WTC11 (cell line): ENCODE measurements around the gene ANKRD11. TPM values are rescaled to one million over a fixed set of nuclear protein-coding genes. Genes with fewer than 3 reads are reported as not detected.

ENCODE experiments used
- ATAC-seq: fragments of 200-7000 bp; cut with Tn5 transposase; 2 replicates; pipeline ENCODE4 v1.10.0; 2021; ENCODE audit warnings: mild to moderate bottlenecking, moderate library complexity
- CTCF ChIA-PET: fragments of 300-600 bp; sonication (Branson Sonifier 250); formaldehyde crosslinking; loops from one replicate; lab custom pipeline; 2021; ENCODE audit warnings: antibody characterized with exemption; lab: Charles Lee
- POLR2A ChIA-PET: fragments of 350-600 bp; sonication (Branson Sonifier 250); formaldehyde crosslinking; loops from one replicate; lab custom pipeline; 2021; ENCODE audit warnings: antibody characterized with exemption; lab: Charles Lee
- DNase-seq: peaks from one replicate; pipeline ENCODE4 v3.0.0; 2021; ENCODE audit warnings: low spot score
- H3K27ac Mint-ChIP-seq: 2 replicates; pipeline ENCODE4 v1.8.0; 2021; ENCODE audit warnings: mixed read lengths
- H3K27me3 Mint-ChIP-seq: 2 replicates; pipeline ENCODE4 v1.8.0; 2021; ENCODE audit warnings: low read depth, mild to moderate bottlenecking, moderate library complexity, mixed read lengths
- H3K36me3 Mint-ChIP-seq: 2 replicates; pipeline ENCODE4 v1.8.0; 2021; ENCODE audit warnings: mixed read lengths
- H3K4me1 Mint-ChIP-seq: 2 replicates; pipeline ENCODE4 v1.8.0; 2022; ENCODE audit warnings: mixed read lengths
- H3K4me3 Mint-ChIP-seq: 2 replicates; pipeline ENCODE4 v1.8.0; 2021; ENCODE audit warnings: mild to moderate bottlenecking, moderate library complexity, mixed read lengths
- H3K9me3 Mint-ChIP-seq: 2 replicates; pipeline ENCODE4 v1.8.0; 2021; ENCODE audit warnings: mixed read lengths
- CTCF ChIP-seq: fragments of 200-600 bp; IDR thresholded peaks from 2 replicates; pipeline ENCODE4 v1.8.0; 2022; ENCODE audit warnings: antibody characterized with exemption
- E2F5 ChIP-seq: sonication (generic); formaldehyde crosslinking; IDR thresholded peaks from 2 replicates; pipeline ENCODE4 v1.8.1; 2022; ENCODE audit warnings: mild to moderate bottlenecking, moderate library complexity, missing genetic modification reagents
- ELF4 ChIP-seq: sonication (generic); formaldehyde crosslinking; IDR thresholded peaks from 2 replicates; pipeline ENCODE4 v1.8.1; 2022; ENCODE audit warnings: low read depth, mild to moderate bottlenecking, moderate library complexity, missing genetic modification reagents
- MXD4 ChIP-seq: fragments of 250-450 bp; sonication (Bioruptor Pico); IDR thresholded peaks from 2 replicates; pipeline ENCODE4 v1.8.0; 2021; ENCODE audit warnings: mild to moderate bottlenecking, moderate library complexity, borderline replicate concordance
- SMAD3 ChIP-seq: sonication (generic); formaldehyde crosslinking; IDR thresholded peaks from 2 replicates; pipeline ENCODE4 v1.8.0; 2022; ENCODE audit warnings: missing genetic modification reagents, mild to moderate bottlenecking, borderline replicate concordance
- TCF7 ChIP-seq: sonication (generic); formaldehyde crosslinking; IDR thresholded peaks from 2 replicates; pipeline ENCODE4 v1.8.0; 2022; ENCODE audit warnings: mild to moderate bottlenecking, low read depth, missing genetic modification reagents, moderate library complexity
- ZBTB21 ChIP-seq: sonication (generic); formaldehyde crosslinking; IDR thresholded peaks from 2 replicates; pipeline ENCODE4 v1.8.1; 2023; ENCODE audit warnings: mild to moderate bottlenecking, missing genetic modification reagents, borderline replicate concordance
- ZNF263 ChIP-seq: sonication (generic); formaldehyde crosslinking; IDR thresholded peaks from 2 replicates; pipeline ENCODE4 v1.8.1; 2022; ENCODE audit warnings: low read depth, mild to moderate bottlenecking, moderate library complexity, missing genetic modification reagents
- ZNF423 ChIP-seq: fragments of 250-450 bp; sonication (Bioruptor Pico); IDR thresholded peaks from 2 replicates; pipeline ENCODE4 v2.1.2; 2022; ENCODE audit warnings: mild to moderate bottlenecking, moderate library complexity
- ZNF425 ChIP-seq: fragments of 250-450 bp; sonication (Bioruptor Pico); conservative IDR thresholded peaks from 2 replicates; pipeline ENCODE4 v1.9.0; 2021; ENCODE audit warnings: mild to moderate bottlenecking
- ZNF512 ChIP-seq: sonication (generic); formaldehyde crosslinking; IDR thresholded peaks from 2 replicates; pipeline ENCODE4 v1.8.1; 2022; ENCODE audit warnings: missing genetic modification reagents, borderline replicate concordance
- ZNF532 ChIP-seq: fragments of 250-450 bp; sonication (Bioruptor Pico); IDR thresholded peaks from 2 replicates; pipeline ENCODE4 v1.9.0; 2021; ENCODE audit warnings: mild to moderate bottlenecking, borderline replicate concordance
- total RNA-seq: library from RNA; stranded (reverse); gene quantifications from 3 replicates; pipeline ENCODE4 v1.2.3, GENCODE V29; 2021

ANKRD11 gene
- total RNA-seq, 1 experiment from 2014 or later, result 184 TPM

GRCh38 chr16:89371968-89372634 lies 118.3 kb downstream of the ANKRD11 start (continued):
- TF ChIP-seq ZNF263 (CRISPR knock-in tag) (no peak), MXD4 (CRISPR knock-in tag) (no peak), ZNF512 (CRISPR knock-in tag) (no peak), ZBTB21 (CRISPR knock-in tag) (no peak), E2F5 (CRISPR knock-in tag) (no peak), ZNF423 (no peak), ZNF425 (no peak), TCF7 (CRISPR knock-in tag) (no peak), ZNF532 (CRISPR knock-in tag) (no peak), SMAD3 (CRISPR knock-in tag) (no peak), ELF4 (CRISPR knock-in tag) (no peak)

- Mint-ChIP-seq H3K27me3 (no peaks in the 10 kb centered on the region), H3K9me3 (no peaks in the 10 kb centered on the region), H3K36me3 (no peaks in the 10 kb centered on the region), H3K4me3 (no peak overlapping the region), H3K27ac (peak overlapping the region; percentile 65; the same call in 1 of the 2 replicates), H3K4me1 (peaks cover 73% of the 10 kb centered on the region)
- no peak for TF ChIP-seq CTCF
- ATAC-seq (no peak), DNase-seq (no peak)
- ChIA-PET POLR2A (interaction anchor here (0.7 kb wide), 1 partner anchor 58 kb away, joined by 3 read pairs; no protein-coding TSS in a partner anchor), CTCF (interaction anchor here (0.5 kb wide), 1 partner anchor 22 kb away, joined by 3 read pairs; no protein-coding TSS in a partner anchor)
Measured at GRCh38 chr16:89371386-89371785, 119.0 kb downstream of the ANKRD11 start.
